ENCODE measurements around the gene URB2. TPM values are rescaled to one million over a fixed set of nuclear protein-coding genes. Genes with fewer than 3 reads are reported as not detected.

Gene URB2
- 11.0 and 16.5 TPM in 2 replicates for total RNA-seq (ENCODE audit: low replicate concordance)
- long read RNA-seq, partial matches to known transcripts, result 6 of 7 reads
- long read RNA-seq, other reads (novel, unspliced or antisense), result 1 of 7 reads

- peak within 1 kb of the TSS; percentile 99 for H3K4me3 Mint-ChIP-seq
- H3K4me1 Mint-ChIP-seq (ENCODE audit: unreplicated experiment), result peaks cover 27% of the 10 kb centered on the region
- peak; percentile 94 for DNase-seq (ENCODE audit: extremely low spot score, unreplicated experiment)
- no peak for TF ChIP-seq CTCF (conservative IDR thresholded peaks at IDR 0.05)
- H3K27ac Mint-ChIP-seq, result peak within 1 kb of the TSS; percentile 97
- peaks cover 8% of the 10 kb centered on the region for H3K36me3 Mint-ChIP-seq
- H3K27me3 Mint-ChIP-seq, result no peaks in the 10 kb centered on the region
- no peaks in the 10 kb centered on the region for H3K9me3 Mint-ChIP-seq
Measured at GRCh38 chr1:229625915-229626831, at the start of gene URB2, which contains the start of gene TAF5L. Gene URB2 (plus strand): TSS chr1:229626247. CDS start chr1:229627634, 1,387 bp downstream. Gene TAF5L (minus strand): TSS chr1:229626122. CDS start chr1:229614482, 11,640 bp downstream.

- no peak for TF ChIP-seq CTCF (conservative IDR thresholded peaks at IDR 0.05)
- Mint-ChIP-seq H3K9me3 (no peaks in the 10 kb centered on the region), H3K27ac (peak overlapping the region; percentile 37), H3K36me3 (no peaks in the 10 kb centered on the region), H3K4me1 (ENCODE audit: unreplicated experiment) (peaks cover 9% of the 10 kb centered on the region), H3K4me3 (no peak overlapping the region), H3K27me3 (no peaks in the 10 kb centered on the region)
- DNase-seq (ENCODE audit: extremely low spot score, unreplicated experiment), result no peak
Measured at GRCh38 chr1:229578168-229579058, 47.6 kb upstream of the URB2 start.

- Mint-ChIP-seq H3K4me3 (no peak overlapping the region), H3K27ac (peak overlapping the region; percentile 37), H3K36me3 (no peaks in the 10 kb centered on the region), H3K4me1 (ENCODE audit: unreplicated experiment) (peaks cover 9% of the 10 kb centered on the region), H3K27me3 (no peaks in the 10 kb centered on the region), H3K9me3 (no peaks in the 10 kb centered on the region)
- TF ChIP-seq CTCF (conservative IDR thresholded peaks at IDR 0.05), result no peak
- DNase-seq (ENCODE audit: extremely low spot score, unreplicated experiment), result no peak
Measured at GRCh38 chr1:229579059-229579673, 46.9 kb upstream of the URB2 start.

GRCh38 chr1:229581485-229581884 is 44.6 kb upstream of the URB2 start:
- H3K9me3 Mint-ChIP-seq, result no peaks in the 10 kb centered on the region
- no peak for TF ChIP-seq CTCF (conservative IDR thresholded peaks at IDR 0.05)
- H3K27ac Mint-ChIP-seq, result no peak overlapping the region
- no peaks in the 10 kb centered on the region for H3K36me3 Mint-ChIP-seq
- H3K4me3 Mint-ChIP-seq, result no peak overlapping the region
- H3K27me3 Mint-ChIP-seq, result no peaks in the 10 kb centered on the region
- no peak for DNase-seq (ENCODE audit: extremely low spot score, unreplicated experiment)
- H3K4me1 Mint-ChIP-seq (ENCODE audit: unreplicated experiment), result peaks cover 9% of the 10 kb centered on the region
